H9 (cell line): ENCODE data around the gene SFTPB. TPM values are rescaled to one million over a fixed set of nuclear protein-coding genes. Genes with fewer than 3 reads are reported as not detected.

Experiments
- DNase-seq: peaks from one replicate; pipeline ENCODE4 v3.0.0-alpha.2; 2017
- H2AFZ ChIP-seq: one replicate; pipeline ENCODE4 v1.6.1; 2013; ENCODE audit warnings: mild to moderate bottlenecking, low read length, control low read depth, moderate library complexity
- H2AK5ac ChIP-seq: 2 replicates; pipeline ENCODE4 v1.6.1; 2013; ENCODE audit warnings: low read length, control low read depth, mixed read lengths; ENCODE audit not compliant: insufficient read length
- H2BK120ac ChIP-seq: one replicate; pipeline ENCODE4 v1.6.1; 2013; ENCODE audit warnings: low read depth, mild to moderate bottlenecking, low read length, control low read depth, inconsistent platforms; ENCODE audit not compliant: poor library complexity, severe bottlenecking
- H2BK12ac ChIP-seq: 2 replicates; pipeline ENCODE4 v1.6.1; 2013; ENCODE audit warnings: low read length, control low read depth, mixed read lengths, low read depth; ENCODE audit not compliant: insufficient read length
- H2BK15ac ChIP-seq: 2 replicates; pipeline ENCODE4 v1.6.1; 2013; ENCODE audit warnings: low read depth, low read length, control low read depth
- H2BK20ac ChIP-seq: one replicate; pipeline ENCODE4 v1.6.1; 2013; ENCODE audit warnings: low read depth, mild to moderate bottlenecking, low read length, control low read depth, inconsistent platforms; ENCODE audit not compliant: poor library complexity, severe bottlenecking
- H2BK5ac ChIP-seq: 2 replicates; pipeline ENCODE4 v1.6.1; 2013; ENCODE audit warnings: low read length, control low read depth, mixed read lengths; ENCODE audit not compliant: insufficient read length
- H3K14ac ChIP-seq: 2 replicates; pipeline ENCODE4 v1.6.1; 2013; ENCODE audit warnings: low read length, control low read depth; ENCODE audit not compliant: insufficient read depth
- H3K18ac ChIP-seq: 2 replicates; pipeline ENCODE4 v1.6.1; 2013; ENCODE audit warnings: low read depth, mild to moderate bottlenecking, mixed read lengths, low read length, control low read depth; ENCODE audit not compliant: insufficient read length
- H3K23ac ChIP-seq: 2 replicates; pipeline ENCODE4 v1.6.1; 2013; ENCODE audit warnings: low read length, control low read depth, mixed read lengths, low read depth; ENCODE audit not compliant: insufficient read length
- H3K23me2 ChIP-seq: 2 replicates; pipeline ENCODE4 v1.6.1; 2013; ENCODE audit warnings: low read depth, mild to moderate bottlenecking, mixed read lengths, low read length, control low read depth; ENCODE audit not compliant: insufficient read length, poor library complexity, severe bottlenecking
- H3K27ac ChIP-seq: 2 replicates; pipeline ENCODE4 v1.5.1; 2013; ENCODE audit warnings: low read length, control low read depth, mixed read lengths, low read depth; ENCODE audit not compliant: insufficient read length
- H3K27me3 ChIP-seq: 2 replicates; pipeline ENCODE4 v1.6.1; 2013; ENCODE audit warnings: low read length, control low read depth, inconsistent platforms; ENCODE audit not compliant: insufficient read depth
- H3K4ac ChIP-seq: 2 replicates; pipeline ENCODE4 v1.6.1; 2013; ENCODE audit warnings: low read depth, mild to moderate bottlenecking, control low read depth, inconsistent platforms, low read length, moderate library complexity
- H3K4me1 ChIP-seq: 2 replicates; pipeline ENCODE4 v1.6.1; 2013; ENCODE audit warnings: low read length, control low read depth, inconsistent platforms; ENCODE audit not compliant: insufficient read depth
- H3K4me2 ChIP-seq: 2 replicates; pipeline ENCODE4 v1.6.1; 2013; ENCODE audit warnings: low read length, control low read depth, mixed read lengths; ENCODE audit not compliant: insufficient read length, insufficient read depth
- H3K56ac ChIP-seq: 2 replicates; pipeline ENCODE4 v1.6.1; 2013; ENCODE audit warnings: low read depth, mild to moderate bottlenecking, mixed read lengths, low read length, control low read depth; ENCODE audit not compliant: insufficient read length
- H3K79me1 ChIP-seq: 2 replicates; pipeline ENCODE4 v1.6.1; 2013; ENCODE audit warnings: low read depth, mild to moderate bottlenecking, moderate library complexity, low read length, control low read depth, inconsistent platforms; ENCODE audit not compliant: insufficient read depth, poor library complexity, severe bottlenecking
- H3K79me2 ChIP-seq: 2 replicates; pipeline ENCODE4 v1.6.1; 2013; ENCODE audit warnings: low read length, control low read depth, inconsistent platforms; ENCODE audit not compliant: insufficient read depth
- H3K9ac ChIP-seq: 2 replicates; pipeline ENCODE4 v1.6.1; 2013; ENCODE audit warnings: low read length, control low read depth, mixed read lengths; ENCODE audit not compliant: insufficient read length; ENCODE audit errors: extremely low read depth
- H3K9me3 ChIP-seq: one replicate; pipeline ENCODE4 v1.6.1; 2013; ENCODE audit warnings: low read depth, low read length, inconsistent platforms; ENCODE audit not compliant: control insufficient read depth
- H3T11ph ChIP-seq: one replicate; pipeline ENCODE4 v1.6.1; 2013; ENCODE audit warnings: mild to moderate bottlenecking, low read length, control low read depth, inconsistent platforms
- H4K20me1 ChIP-seq: one replicate; pipeline ENCODE4 v1.6.1; 2013; ENCODE audit not compliant: control insufficient read depth, insufficient read length, insufficient read depth
- H4K5ac ChIP-seq: 2 replicates; pipeline ENCODE4 v1.6.1; 2013; ENCODE audit warnings: low read depth, mild to moderate bottlenecking, mixed read lengths, low read length, control low read depth; ENCODE audit not compliant: insufficient read length
- H4K8ac ChIP-seq: replicated peaks from 2 replicates; pipeline ENCODE4 v1.6.1; 2013; ENCODE audit warnings: low read length, control low read depth, mixed read lengths, low read depth; ENCODE audit not compliant: insufficient read length
- H4K91ac ChIP-seq: 2 replicates; pipeline ENCODE4 v1.6.1; 2013; ENCODE audit warnings: low read depth, mild to moderate bottlenecking, moderate library complexity, mixed read lengths, low read length, control low read depth; ENCODE audit not compliant: insufficient read length
- H3K27ac Mint-ChIP-seq, 3 experiments: 2 replicates in 2 of 3; 3 replicates in 1 of 3; pipeline ENCODE4 v1.8.0; 2020 to 2021; ENCODE audit warnings: mixed read lengths in 3 of 3, mild to moderate bottlenecking in 1 of 3, moderate library complexity in 1 of 3
- H3K27me3 Mint-ChIP-seq: 2 replicates; pipeline ENCODE4 v1.8.0; 2021; ENCODE audit warnings: low read depth, mild to moderate bottlenecking, moderate library complexity, mixed read lengths
- H3K36me3 Mint-ChIP-seq, 3 experiments: 2 replicates in 2 of 3; 3 replicates in 1 of 3; pipeline ENCODE4 v1.8.0; 2020 to 2021; ENCODE audit warnings: low read depth in 3 of 3, mixed read lengths in 3 of 3; ENCODE audit not compliant: insufficient read depth in 1 of 3
- H3K4me1 Mint-ChIP-seq, 2 experiments: 2 replicates each; pipeline ENCODE4 v1.8.0; 2020; ENCODE audit warnings: mixed read lengths in 2 of 2
- H3K4me3 Mint-ChIP-seq, 2 experiments: 2 replicates in 1 of 2; 3 replicates in 1 of 2; pipeline ENCODE4 v1.8.0; 2020 to 2021; ENCODE audit warnings: mild to moderate bottlenecking in 2 of 2, mixed read lengths in 2 of 2, moderate library complexity in 1 of 2
- H3K9me3 Mint-ChIP-seq, 2 experiments: 2 replicates in 1 of 2; 3 replicates in 1 of 2; pipeline ENCODE4 v1.8.0; 2020; ENCODE audit warnings: mild to moderate bottlenecking in 2 of 2, mixed read lengths in 2 of 2, moderate library complexity in 1 of 2
- CTCF ChIP-seq: fragments of 200-600 bp; sonication (generic); conservative IDR thresholded peaks from 3 replicates; pipeline ENCODE4 v1.8.0; 2021; ENCODE audit warnings: antibody characterized with exemption, mild to moderate bottlenecking
- WGBS: extraction: QIAGEN DNeasy Blood & Tissue Kit; methylation state at CpG from one replicate; pipeline ENCODE4 v1.1.7; 2013; ENCODE audit warnings: missing lambda C conversion rate, low lambda C conversion rate, mixed read lengths; ENCODE audit not compliant: insufficient read length; ENCODE audit errors: extremely low coverage; 5-methylcytosine and 5-hydroxymethylcytosine counted together
- total RNA-seq: library from RNA; stranded (reverse); gene quantifications from 2 replicates; pipeline ENCODE4 v1.2.1, GENCODE V29; 2021

Gene SFTPB
- total RNA-seq, 1 experiment from 2014 or later: not detected

GRCh38 chr2:85650456-85650855, 17.5 kb downstream of the SFTPB start:
- no peak for TF ChIP-seq CTCF
- Mint-ChIP-seq H3K9me3 (no peaks in the 10 kb centered on the region), H3K27ac (no peak overlapping the region), H3K4me1 (peaks cover 4% of the 10 kb centered on the region in 2 experiments; a peak in 2 of 4 replicates), H3K4me3 (no peak overlapping the region), H3K27me3 (no peaks in the 10 kb centered on the region; the same call in 1 of the 2 replicates), H3K36me3 (peaks cover 38 to 80% (median 68%) of the 10 kb centered on the region in 3 experiments; a peak in 6 of 7 replicates)
- Histone ChIP-seq H3K9ac (no peak overlapping the region), H2BK20ac (no peak overlapping the region), H4K8ac (no peak overlapping the region), H3K4ac (no peak overlapping the region), H2BK15ac (no peak overlapping the region), H2BK120ac (no peak overlapping the region), H3K4me2 (no peak overlapping the region), H3K23me2 (no peaks in the 10 kb centered on the region), H3T11ph (no peak overlapping the region), H3K56ac (no peak overlapping the region), H2BK5ac (no peak overlapping the region), H3K18ac (no peak overlapping the region), H2AK5ac (no peak overlapping the region), H3K79me1 (no peaks in the 10 kb centered on the region), H3K79me2 (no peaks in the 10 kb centered on the region), H4K91ac (no peak overlapping the region), H3K27ac (no peak overlapping the region), H3K9me3 (no peaks in the 10 kb centered on the region), H3K14ac (no peak overlapping the region), H3K4me1 (no peaks in the 10 kb centered on the region), H2AFZ (no peak overlapping the region), H4K20me1 (no peaks in the 10 kb centered on the region), H4K5ac (no peak overlapping the region), H2BK12ac (no peak overlapping the region), H3K27me3 (no peaks in the 10 kb centered on the region), H3K23ac (no peak overlapping the region)
- no CpG with 5 or more reads among the region's 4 CpGs for WGBS
- DNase-seq: no peak
